Endothelial cell of umbilical vein (primary cell): ENCODE measurements around the gene MARCKSL1. TPM values are rescaled to one million over a fixed set of nuclear protein-coding genes. Genes with fewer than 3 reads are reported as not detected.

Experiments used
- BruUV-seq: library from RNA; stranded (reverse); fragments of 400-500 nt; replicated peaks from 2 replicates; lab custom pipeline; 2021; lab: Mats Ljungman, UMichigan
- CTCF ChIA-PET: fragments of 300-600, 350-600 bp; sonication (Branson Sonifier 250); formaldehyde crosslinking; loops from one replicate; lab custom pipeline; 2021; ENCODE audit warnings: antibody characterized with exemption, inconsistent platforms; lab: Charles Lee
- POLR2A ChIA-PET: fragments of 300-600, 350-600 bp; sonication (Branson Sonifier 250); formaldehyde crosslinking; loops from one replicate; lab custom pipeline; 2021; ENCODE audit warnings: antibody characterized with exemption, inconsistent platforms; lab: Charles Lee
- DNase-seq: peaks from one replicate; pipeline ENCODE4 v3.0.0-alpha.2; 2011; ENCODE audit warnings: low read depth, low spot score
- FAIRE-seq: peaks from 2 replicates; lab custom pipeline; 2011; peaks lifted over from hg19 to GRCh38; lab: Jason Lieb, UNC
- H2AFZ ChIP-seq: 2 replicates; pipeline ENCODE4 v1.6.0; 2012; ENCODE audit warnings: low read depth, low read length, control low read depth, inconsistent platforms
- H3K27ac ChIP-seq: 2 replicates; pipeline ENCODE4 v1.5.1; 2011; ENCODE audit warnings: low read depth, mild to moderate bottlenecking, control low read depth, low read length, moderate library complexity; ENCODE audit not compliant: insufficient read depth
- H3K27me3 ChIP-seq, 2 experiments: 2 replicates each; pipeline versions ENCODE4 v1.6.0 to v1.6.1; 2011; ENCODE audit warnings: low read length in 2 of 2, mixed read lengths in 1 of 2; ENCODE audit not compliant: control insufficient read depth in 2 of 2, insufficient read depth in 2 of 2
- H3K36me3 ChIP-seq, 2 experiments: 2 replicates in 1 of 2; 3 replicates in 1 of 2; pipeline ENCODE4 v1.5.1; 2011; ENCODE audit warnings: low read length in 2 of 2, mild to moderate bottlenecking in 1 of 2, moderate library complexity in 1 of 2; ENCODE audit not compliant: control insufficient read depth in 2 of 2, insufficient read depth in 2 of 2; ENCODE audit errors: extremely low read depth in 1 of 2
- H3K4me1 ChIP-seq: 3 replicates; pipeline ENCODE4 v1.5.1; 2011; ENCODE audit warnings: mild to moderate bottlenecking, low read length; ENCODE audit not compliant: control insufficient read depth, insufficient read depth; ENCODE audit errors: extremely low read depth
- H3K4me2 ChIP-seq: 2 replicates; pipeline ENCODE4 v1.6.1; 2011; ENCODE audit warnings: low read length, control low read depth, mixed read lengths; ENCODE audit not compliant: insufficient read depth
- H3K4me3 ChIP-seq, 3 experiments: fragments of 200-600 bp in 1 of 3; sonication (generic), shearing (Covaris generic) in 1 of 3; replicated peaks in 1 of 3; 2 replicates each; pipeline ENCODE4 v1.5.1; 2011 to 2016; ENCODE audit warnings: control low read depth in 3 of 3, low read length in 3 of 3, mild to moderate bottlenecking in 2 of 3, inconsistent platforms in 1 of 3, low read depth in 1 of 3, moderate library complexity in 1 of 3; ENCODE audit not compliant: insufficient read depth in 1 of 3
- H3K79me2 ChIP-seq: 2 replicates; pipeline ENCODE4 v1.6.0; 2012; ENCODE audit warnings: low read length, inconsistent platforms; ENCODE audit not compliant: control insufficient read depth, insufficient read depth
- H3K9ac ChIP-seq: replicated peaks from 2 replicates; pipeline ENCODE3; 2011; ENCODE audit warnings: low read length, control low read depth; ENCODE audit not compliant: insufficient read depth; ENCODE audit errors: extremely low read depth
- H3K9me1 ChIP-seq: replicated peaks from 3 replicates; pipeline ENCODE4 v1.6.0; 2011; ENCODE audit warnings: mild to moderate bottlenecking, low read length; ENCODE audit not compliant: control insufficient read depth, insufficient read depth; ENCODE audit errors: extremely low read depth
- H3K9me3 ChIP-seq: replicated peaks from 2 replicates; pipeline ENCODE4 v1.5.1; 2012; ENCODE audit warnings: low read length, inconsistent platforms; ENCODE audit not compliant: control insufficient read depth, insufficient read depth
- H4K20me1 ChIP-seq: replicated peaks from 2 replicates; pipeline ENCODE3; 2011; ENCODE audit warnings: mild to moderate bottlenecking, low read length; ENCODE audit not compliant: control insufficient read depth, insufficient read depth; ENCODE audit errors: extremely low read depth
- EZH2 ChIP-seq: IDR thresholded peaks from 2 replicates; pipeline ENCODE4 v1.6.1; 2012; ENCODE audit warnings: borderline replicate concordance, low read depth, mild to moderate bottlenecking, moderate library complexity, low read length, inconsistent platforms; ENCODE audit not compliant: severe bottlenecking
- FOS ChIP-seq: IDR thresholded peaks from 2 replicates; pipeline ENCODE4 v1.6.1; 2011; ENCODE audit warnings: mild to moderate bottlenecking, low read length, moderate library complexity, borderline replicate concordance; ENCODE audit not compliant: insufficient read depth
- GATA2 ChIP-seq: IDR thresholded peaks from 2 replicates; pipeline ENCODE4 v1.7.0; 2011; ENCODE audit warnings: low read depth, mild to moderate bottlenecking, moderate library complexity, mixed read lengths, low read length; ENCODE audit not compliant: insufficient read length, insufficient read depth
- JUN ChIP-seq: IDR thresholded peaks from 2 replicates; pipeline ENCODE4 v1.6.1; 2011; ENCODE audit warnings: borderline replicate concordance, low read depth; ENCODE audit not compliant: insufficient read length, insufficient read depth
- MYC ChIP-seq: IDR thresholded peaks from one replicate; pipeline ENCODE4 v1.6.1; 2011; ENCODE audit warnings: mild to moderate bottlenecking, low read depth, low read length
- POLR2A ChIP-seq: IDR thresholded peaks from 2 replicates; pipeline ENCODE4 v1.6.1; 2012; ENCODE audit warnings: low read depth, mild to moderate bottlenecking, control low read depth, low read length
- POLR2AphosphoS5 ChIP-seq: IDR thresholded peaks from 2 replicates; pipeline ENCODE4 v1.6.1; 2012; ENCODE audit warnings: low read depth, mild to moderate bottlenecking, control low read depth, low read length, moderate library complexity; ENCODE audit not compliant: insufficient read depth
- dilution Hi-C: fragments of 300-500 bp; cut with MboI; formaldehyde crosslinking; loops from one replicate; pipeline ENCODE4 v1.15.0; 2019; ENCODE audit warnings: low sequenced_read_pairs; ENCODE audit not compliant: extremely low pct_ligation_motif_present
- intact Hi-C: fragments of 100-400 bp; cut with micrococcal nuclease; formaldehyde crosslinking; loops from one replicate; pipeline ENCODE4 v1.10.0; 2022
- polyA plus RNA-seq, 4 experiments: library from polyadenylated mRNA; depleted of rRNA in 3 of 4; stranded (reverse) in 3 of 4; unstranded in 1 of 4; fragments of >200 nt; gene quantifications; 2 replicates each; pipeline versions ENCODE4 v1.2.1 to v1.2.3, GENCODE V29; 2011 to 2012; ENCODE audit warnings: missing spikeins in 1 of 4
- total RNA-seq: library from RNA; stranded (reverse); gene quantifications from 2 replicates; pipeline ENCODE4 v1.2.3, GENCODE V29; 2021
- TF ChIP-seq, protein P1 (sequence below), 2 donors: IDR thresholded peaks; 1 replicate in 1 of 2; 2 replicates in 1 of 2; pipeline ENCODE4 v1.5.1; 2011; ENCODE audit warnings: low read length in 2 of 2, mild to moderate bottlenecking in 2 of 2, moderate library complexity in 2 of 2, control low read depth in 1 of 2, inconsistent platforms in 1 of 2, low read depth in 1 of 2; ENCODE audit not compliant: insufficient read depth in 1 of 2; ENCODE audit errors: extremely low read depth in 1 of 2
- TF ChIP-seq, protein P2 (sequence below): IDR thresholded peaks from 2 replicates; pipeline ENCODE4 v1.6.1; 2011; ENCODE audit not compliant: insufficient read depth, insufficient read length

MARCKSL1 gene
- total and polyA plus RNA-seq, 2 donors (not counting 3 experiments of a cell fraction or from before 2014, with no cell fraction given): 265 to 318 TPM

DNA sequence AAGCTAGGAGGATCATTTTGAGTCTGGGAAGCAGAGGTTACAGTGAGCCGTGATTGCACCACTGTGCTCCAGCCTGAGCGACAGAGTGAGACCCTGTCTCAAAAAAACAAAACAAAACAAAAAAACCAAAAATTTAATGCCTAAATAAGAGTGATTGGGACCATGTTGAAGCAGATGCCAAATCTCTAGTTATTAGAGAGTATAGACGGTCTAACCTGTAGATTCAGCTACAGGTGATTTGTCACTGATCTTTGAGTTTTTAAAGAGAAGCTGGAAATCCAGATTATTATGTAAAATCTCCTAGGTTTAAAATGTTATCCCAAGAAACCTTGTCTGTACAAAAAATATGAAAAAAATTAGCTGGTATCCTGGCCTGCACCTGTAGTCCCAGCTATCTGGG lies 32.7 kb downstream of the MARCKSL1 start:
- DNase-seq: no peak
- Histone ChIP-seq H3K36me3 (peaks cover 10 to 11% of the 10 kb centered on the region in 2 experiments), H3K9me1 (no peaks in the 10 kb centered on the region), H3K9ac (no peak overlapping the region), H3K4me1 (no peaks in the 10 kb centered on the region), H3K27ac (no peak overlapping the region), H3K27me3 (no peaks in the 10 kb centered on the region), H3K4me2 (no peak overlapping the region), H2AFZ (no peak overlapping the region), H3K79me2 (peaks cover 8% of the 10 kb centered on the region), H4K20me1 (no peaks in the 10 kb centered on the region), H3K4me3 (no peak overlapping the region), H3K9me3 (no peaks in the 10 kb centered on the region)
- TF ChIP-seq EZH2: no peak
- TF ChIP-seq POLR2A: no peak
- TF ChIP-seq POLR2AphosphoS5: no peak
- TF ChIP-seq, protein P1, sequence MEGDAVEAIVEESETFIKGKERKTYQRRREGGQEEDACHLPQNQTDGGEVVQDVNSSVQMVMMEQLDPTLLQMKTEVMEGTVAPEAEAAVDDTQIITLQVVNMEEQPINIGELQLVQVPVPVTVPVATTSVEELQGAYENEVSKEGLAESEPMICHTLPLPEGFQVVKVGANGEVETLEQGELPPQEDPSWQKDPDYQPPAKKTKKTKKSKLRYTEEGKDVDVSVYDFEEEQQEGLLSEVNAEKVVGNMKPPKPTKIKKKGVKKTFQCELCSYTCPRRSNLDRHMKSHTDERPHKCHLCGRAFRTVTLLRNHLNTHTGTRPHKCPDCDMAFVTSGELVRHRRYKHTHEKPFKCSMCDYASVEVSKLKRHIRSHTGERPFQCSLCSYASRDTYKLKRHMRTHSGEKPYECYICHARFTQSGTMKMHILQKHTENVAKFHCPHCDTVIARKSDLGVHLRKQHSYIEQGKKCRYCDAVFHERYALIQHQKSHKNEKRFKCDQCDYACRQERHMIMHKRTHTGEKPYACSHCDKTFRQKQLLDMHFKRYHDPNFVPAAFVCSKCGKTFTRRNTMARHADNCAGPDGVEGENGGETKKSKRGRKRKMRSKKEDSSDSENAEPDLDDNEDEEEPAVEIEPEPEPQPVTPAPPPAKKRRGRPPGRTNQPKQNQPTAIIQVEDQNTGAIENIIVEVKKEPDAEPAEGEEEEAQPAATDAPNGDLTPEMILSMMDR (IDR thresholded peaks at IDR 0.05; ENCODE audit: extremely low read depth in 1 of 2, insufficient read depth in 1 of 2, low read depth in 1 of 2, low read length in 2 of 2): no peak
- TF ChIP-seq, protein P2, sequence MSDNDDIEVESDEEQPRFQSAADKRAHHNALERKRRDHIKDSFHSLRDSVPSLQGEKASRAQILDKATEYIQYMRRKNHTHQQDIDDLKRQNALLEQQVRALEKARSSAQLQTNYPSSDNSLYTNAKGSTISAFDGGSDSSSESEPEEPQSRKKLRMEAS: no peak
- no peak for TF ChIP-seq MYC
- TF ChIP-seq JUN: no peak
- TF ChIP-seq GATA2: no peak
- TF ChIP-seq FOS: no peak
- intact Hi-C loops: no loop called here
- dilution Hi-C loops: no loop called here
- no TSS peak for BruUV-seq
- ChIA-PET POLR2A (no interaction called here), CTCF (interaction anchor here (1.0 to 1.6 kb wide), 3 partner anchors 11 to 55 kb away, joined by 3 to 5 read pairs (median 4); partner anchors contain the start of gene HDAC1)
- FAIRE-seq: no peak
